Fibroblast of skin of scalp (primary cell): ENCODE data around the gene INAFM2. TPM values are rescaled to one million over a fixed set of nuclear protein-coding genes. Genes with fewer than 3 reads are reported as not detected.

Experiments
- DNase-seq: peaks from one replicate; pipeline ENCODE4 v3.0.0-alpha.2; 2013
- polyA plus RNA-seq, 2 experiments: library from polyadenylated mRNA; unstranded; fragments of 120-200 nt; gene quantifications; one replicate each; pipeline ENCODE4 v1.2.1, GENCODE V29; 2013; ENCODE audit not compliant: insufficient read length in 2 of 2

Gene INAFM2
- 30.5 TPM for polyA plus RNA-seq (2013, experiment 1 of 2; ENCODE audit: insufficient read length)
- 32.4 TPM for polyA plus RNA-seq (2013, experiment 2 of 2; ENCODE audit: insufficient read length)

DNA sequence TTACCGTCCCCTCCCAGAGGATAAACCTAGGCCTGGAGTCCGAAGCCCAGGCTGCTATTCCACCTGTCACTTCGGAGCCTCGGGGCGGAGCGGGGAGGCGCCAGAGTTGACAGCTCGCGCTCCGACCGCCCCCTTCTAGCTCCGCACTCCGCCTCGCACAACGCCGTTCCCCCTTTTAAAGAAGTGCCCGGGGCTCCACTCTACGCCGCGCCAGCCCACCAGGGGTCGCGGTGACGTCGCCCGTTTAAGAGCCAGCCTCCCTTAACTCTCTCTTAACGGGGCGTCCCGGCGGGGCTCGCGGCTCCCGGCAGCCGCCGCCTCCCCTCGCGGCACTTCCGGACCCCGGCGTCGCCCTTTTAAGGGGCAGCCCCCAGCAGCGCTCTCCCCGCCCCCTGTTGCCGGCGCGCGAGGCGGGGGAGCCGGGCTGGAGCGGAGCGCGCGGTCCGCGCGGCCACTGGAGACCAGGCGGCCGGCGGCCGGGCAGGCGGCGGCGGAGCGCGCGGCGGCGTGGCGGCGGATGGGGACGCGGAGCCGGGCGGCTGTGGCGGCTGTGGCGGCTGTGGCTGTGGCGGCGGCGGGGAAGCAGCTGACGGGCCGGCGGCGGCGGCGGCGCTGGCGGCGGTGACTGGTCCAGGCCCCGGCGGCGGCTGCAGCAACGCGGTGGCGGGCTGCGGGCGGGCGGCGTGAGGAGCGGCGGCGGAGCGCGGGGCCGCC lies at the start of gene INAFM2:
Gene INAFM2 (plus strand): TSS at position 454 of the 714 bp plus-strand sequence. CDS start 364 bp downstream, outside the sequence.
- DNase-seq: peak; percentile 97

GRCh38 chr15:40274350-40275274 lies 48.9 kb upstream of the INAFM2 start:
- DNase-seq: peak; percentile 79

GRCh38 chr15:40275523-40275922 lies 48.0 kb upstream of the INAFM2 start:
- DNase-seq: no peak

DNA sequence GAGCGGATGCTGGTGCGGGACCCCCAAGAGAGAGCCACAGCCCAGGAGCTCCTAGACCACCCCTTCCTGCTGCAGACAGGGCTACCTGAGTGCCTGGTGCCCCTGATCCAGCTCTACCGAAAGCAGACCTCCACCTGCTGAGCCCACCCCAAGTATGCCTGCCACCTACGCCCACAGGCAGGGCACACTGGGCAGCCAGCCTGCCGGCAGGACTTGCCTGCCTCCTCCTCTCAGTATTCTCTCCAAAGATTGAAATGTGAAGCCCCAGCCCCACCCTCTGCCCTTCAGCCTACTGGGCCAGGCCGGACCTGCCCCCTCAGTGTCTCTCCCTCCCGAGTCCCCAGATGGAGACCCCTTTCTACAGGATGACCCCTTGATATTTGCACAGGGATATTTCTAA lies 47.5 kb upstream of the INAFM2 start:
- DNase-seq: no peak

DNA sequence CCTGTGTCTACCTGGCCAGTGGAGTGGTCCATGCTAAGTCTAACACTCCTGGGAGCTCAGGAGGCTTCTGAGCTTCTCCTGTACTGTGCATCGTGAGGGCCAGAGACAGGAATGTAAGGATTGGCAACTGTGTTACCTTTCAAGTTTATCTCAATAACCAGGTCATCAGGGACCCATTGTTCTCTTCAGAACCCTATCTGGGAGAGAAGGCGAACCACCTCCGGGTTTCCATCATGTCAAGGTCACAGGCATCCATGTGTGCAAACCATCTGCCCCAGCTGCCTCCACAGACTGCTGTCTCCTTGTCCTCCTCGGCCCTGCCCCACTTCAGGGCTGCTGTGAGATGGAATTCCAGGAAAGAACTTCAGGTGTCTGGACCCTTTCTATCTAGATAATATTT lies 46.6 kb upstream of the INAFM2 start:
- no peak for DNase-seq

DNA sequence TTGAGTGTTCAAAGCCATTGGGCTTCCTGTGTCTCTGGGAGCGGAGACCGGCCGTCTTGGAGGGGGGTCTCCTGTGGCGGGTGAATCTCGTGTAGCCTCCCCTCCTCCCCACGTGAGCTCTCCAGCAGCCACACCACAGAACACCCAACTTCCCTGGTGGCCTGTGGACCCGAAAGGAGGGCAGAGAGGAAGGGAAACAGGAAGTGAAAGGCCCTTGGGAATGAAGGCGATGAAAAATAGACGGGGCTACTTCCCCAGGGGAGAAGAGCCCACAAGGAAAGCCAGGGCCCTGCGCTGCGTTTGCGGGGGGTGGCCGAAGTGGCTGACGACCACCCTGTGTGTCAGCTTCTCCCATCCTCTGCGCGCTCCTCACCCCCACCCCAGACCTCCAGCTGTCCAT lies 46.0 kb upstream of the INAFM2 start:
- DNase-seq: no peak

GRCh38 chr15:40278026-40278425 lies 45.5 kb upstream of the INAFM2 start:
- no peak for DNase-seq

DNA sequence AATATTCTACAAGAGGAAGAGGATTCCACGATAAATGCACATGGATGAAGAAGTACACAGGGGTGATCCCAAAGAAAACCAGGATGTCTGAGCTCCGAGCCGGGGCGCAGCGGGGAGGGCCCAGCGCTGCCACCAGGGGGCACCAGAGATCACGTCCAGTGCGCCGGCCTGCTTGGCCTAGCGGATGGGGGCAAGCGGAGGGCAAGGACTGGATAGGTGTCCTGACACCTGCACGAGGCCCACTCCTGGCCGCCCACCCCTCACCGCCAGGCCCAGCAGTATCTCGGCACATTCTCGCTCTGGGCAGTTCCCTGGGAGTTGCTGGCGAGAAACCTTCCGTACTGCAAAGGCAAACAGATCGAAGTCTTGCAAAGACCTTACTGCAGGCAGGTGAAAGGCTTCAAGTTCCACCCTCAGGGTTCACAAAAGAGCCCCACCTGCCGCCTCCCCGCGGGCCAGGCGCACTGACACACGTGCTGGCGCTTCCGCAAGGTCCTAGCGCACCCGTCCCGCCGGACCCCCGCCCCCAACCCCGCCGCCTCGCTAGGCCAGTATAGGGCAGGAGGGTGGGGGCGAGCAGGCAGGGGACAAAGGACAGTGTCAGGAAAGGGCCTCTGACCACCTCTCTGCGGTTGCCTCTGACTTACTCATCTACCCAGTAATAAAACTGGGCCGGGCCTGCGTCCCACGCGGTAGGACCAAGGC lies 43.9 kb upstream of the INAFM2 start:
- DNase-seq: peak; percentile 47

- DNase-seq: no peak
Measured at GRCh38 chr15:40280260-40281056, 43.0 kb upstream of the INAFM2 start.

GRCh38 chr15:40281057-40281800 lies 42.3 kb upstream of the INAFM2 start:
- DNase-seq: no peak

DNA sequence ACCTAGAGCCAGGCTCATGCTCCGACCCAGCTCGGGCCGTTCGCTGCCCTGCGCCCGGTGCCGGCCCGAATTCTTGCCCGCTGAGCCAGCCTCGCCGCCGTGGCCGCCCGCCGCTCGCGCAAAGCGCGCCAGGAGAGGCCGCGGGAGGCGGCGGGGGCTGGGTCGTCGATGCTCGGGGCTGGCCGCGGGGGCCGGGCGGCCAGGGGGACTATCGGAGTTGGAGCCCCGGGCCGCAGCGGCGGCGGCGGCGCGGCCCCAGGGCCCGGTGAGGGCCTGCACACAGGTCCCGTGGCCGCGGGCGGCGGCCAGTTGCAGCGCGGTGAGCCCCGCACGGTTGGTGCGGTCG lies 41.7 kb upstream of the INAFM2 start:
- no peak for DNase-seq

DNA sequence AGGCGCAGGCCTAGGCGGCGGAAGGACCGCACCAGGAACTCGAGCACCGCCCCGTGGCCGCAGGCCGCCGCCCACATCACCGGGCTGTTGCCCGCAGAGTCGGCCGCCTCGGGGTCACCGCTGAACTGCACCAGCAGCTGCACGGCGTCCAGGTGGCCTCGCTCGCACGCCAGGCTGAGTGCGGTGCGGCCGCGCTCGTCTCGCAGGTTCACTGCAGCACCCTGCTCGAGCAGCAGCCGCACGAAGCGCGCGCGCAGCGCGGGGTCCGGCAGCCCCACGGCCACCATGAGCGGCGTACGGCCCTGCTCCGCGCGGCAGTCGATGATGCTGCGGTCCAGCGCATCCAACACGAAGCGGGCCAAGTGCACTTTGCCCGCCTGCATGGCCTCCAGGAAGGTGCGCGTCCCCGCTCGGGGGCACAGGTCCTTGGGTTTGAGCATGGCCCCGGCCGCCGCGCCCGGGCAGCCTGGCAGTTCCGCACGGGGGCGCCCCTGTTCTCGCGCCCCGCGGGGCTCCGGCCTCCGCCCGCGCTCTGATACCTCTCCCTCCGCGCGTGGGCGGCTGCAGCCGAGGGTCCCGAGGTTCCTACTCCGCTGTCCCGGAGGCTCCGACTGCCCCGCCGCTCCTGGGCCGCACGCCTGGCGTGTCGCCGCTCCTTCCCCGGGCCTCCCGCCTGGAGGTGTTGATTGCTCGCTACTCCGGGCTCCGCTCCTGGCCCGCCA lies 41.2 kb upstream of the INAFM2 start:
- no peak for DNase-seq

DNA sequence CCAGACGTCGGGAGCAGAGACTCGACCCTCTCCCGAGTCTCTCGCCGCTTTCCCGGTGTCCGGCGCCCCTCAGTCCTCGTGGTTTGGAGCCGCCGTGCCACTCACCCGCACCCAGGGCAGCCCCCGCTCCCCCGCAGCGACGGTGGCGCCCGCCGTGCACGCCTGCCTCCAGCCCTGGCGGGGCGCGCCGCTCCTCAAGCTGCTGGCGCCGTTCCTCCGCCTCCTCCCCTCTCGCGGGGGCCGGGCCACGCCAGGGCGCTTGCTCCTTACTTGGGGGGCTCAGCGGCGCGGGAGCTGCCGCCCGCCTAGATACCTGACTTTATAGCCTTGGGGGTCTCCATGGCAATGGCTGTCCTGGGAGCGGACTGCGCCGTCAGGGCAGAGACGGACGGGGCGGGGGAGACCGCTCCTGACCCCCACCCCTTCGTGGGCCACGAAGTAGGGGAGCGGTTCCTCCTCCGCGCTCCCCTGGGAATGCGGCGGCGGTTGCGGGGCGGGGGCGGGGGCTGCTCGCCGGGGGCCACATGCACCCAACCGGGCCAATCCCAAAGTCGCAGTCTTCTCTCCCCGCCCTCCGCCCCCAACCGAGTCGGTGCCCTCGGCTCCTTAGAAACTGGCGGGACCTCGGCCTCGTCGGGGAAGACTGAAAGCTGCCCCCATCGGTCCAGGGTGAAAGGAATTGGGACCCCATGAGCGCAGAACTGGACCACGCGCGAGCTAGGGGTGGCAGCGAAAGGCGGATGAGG lies 40.5 kb upstream of the INAFM2 start, which contains the start of gene ANKRD63:
Gene ANKRD63 (minus strand): TSS at position 196 of the 746 bp plus-strand sequence. CDS start 478 bp downstream, outside the sequence.
- DNase-seq: no peak

DNA sequence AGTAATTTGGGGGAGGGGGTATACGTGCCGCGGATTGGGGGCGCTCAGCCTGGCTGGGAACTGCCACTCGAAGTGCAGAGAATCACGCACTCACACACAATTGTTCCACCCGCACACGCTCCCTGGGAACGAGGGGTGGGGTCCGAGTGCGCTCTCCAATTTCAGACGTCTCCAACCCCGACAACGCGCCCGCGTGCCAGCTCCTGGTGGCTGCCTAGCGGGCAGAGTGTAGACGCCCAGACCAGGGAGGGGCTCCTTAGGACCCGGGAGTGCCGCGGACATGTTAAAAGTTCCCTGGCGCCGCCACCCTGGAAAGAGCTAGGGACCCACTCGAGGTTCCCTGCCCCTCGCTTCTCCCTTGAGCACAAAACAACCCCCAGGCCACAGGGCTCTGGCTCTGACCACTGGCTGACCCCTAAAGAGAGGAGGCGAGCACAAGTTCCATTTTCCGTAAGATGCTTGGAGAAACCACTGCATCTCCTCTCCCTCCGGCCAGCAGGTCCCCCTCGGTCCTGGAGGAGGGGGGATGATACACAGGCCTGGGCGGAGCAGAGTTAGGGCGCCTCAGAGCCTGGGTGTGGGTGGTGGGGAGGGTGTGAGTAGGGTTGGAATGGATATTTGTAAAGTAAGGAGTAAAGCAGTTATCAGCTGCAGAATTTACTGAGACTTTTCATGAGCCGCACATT lies 39.7 kb upstream of the INAFM2 start:
- DNase-seq: no peak

DNA sequence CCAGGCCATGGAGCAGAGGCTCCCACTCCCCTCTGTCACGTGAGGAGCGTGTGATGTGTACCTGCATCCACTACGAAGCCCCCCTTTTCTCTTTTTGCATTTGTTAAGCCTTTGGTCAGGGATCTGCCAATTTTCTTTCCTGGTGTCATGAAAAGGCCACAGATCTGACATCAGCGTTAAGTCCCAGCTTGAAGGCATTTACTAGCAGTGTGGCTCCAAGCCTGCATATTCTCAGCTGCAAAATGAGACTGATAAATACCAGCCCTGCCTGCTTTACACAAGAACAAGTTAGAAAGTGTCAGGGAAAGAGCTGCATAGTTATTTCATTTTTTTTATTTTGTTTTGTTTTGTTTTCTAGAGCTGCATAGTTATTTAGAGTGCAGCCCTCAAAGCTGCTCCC lies 38.3 kb upstream of the INAFM2 start:
- DNase-seq: peak; percentile 38

- no peak for DNase-seq
Measured at GRCh38 chr15:40285554-40286011, 37.9 kb upstream of the INAFM2 start.

DNA sequence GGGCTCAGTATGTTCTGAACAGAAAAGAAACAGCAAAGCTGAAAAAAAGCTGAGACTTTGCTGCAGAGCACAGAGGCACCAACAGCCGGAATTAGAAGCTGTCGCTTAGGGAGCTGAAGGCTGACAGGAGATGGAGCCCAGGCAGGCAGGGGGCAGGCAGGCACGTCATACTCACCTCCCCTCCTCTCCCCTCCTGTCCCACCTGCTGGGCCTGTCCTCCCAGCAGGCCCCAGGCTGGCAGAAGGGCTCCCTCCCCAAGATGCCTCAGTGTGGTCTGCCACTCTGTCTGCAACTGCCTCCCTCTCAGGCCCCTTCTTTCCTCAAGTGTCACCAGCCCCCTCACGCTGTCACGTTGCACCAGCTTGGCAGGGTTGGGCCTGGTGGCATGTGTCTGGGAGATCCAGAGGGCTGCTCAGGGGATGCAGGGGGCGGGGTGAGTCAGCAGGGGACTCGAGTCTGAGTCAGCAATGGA lies 37.4 kb upstream of the INAFM2 start:
- DNase-seq: no peak

DNA sequence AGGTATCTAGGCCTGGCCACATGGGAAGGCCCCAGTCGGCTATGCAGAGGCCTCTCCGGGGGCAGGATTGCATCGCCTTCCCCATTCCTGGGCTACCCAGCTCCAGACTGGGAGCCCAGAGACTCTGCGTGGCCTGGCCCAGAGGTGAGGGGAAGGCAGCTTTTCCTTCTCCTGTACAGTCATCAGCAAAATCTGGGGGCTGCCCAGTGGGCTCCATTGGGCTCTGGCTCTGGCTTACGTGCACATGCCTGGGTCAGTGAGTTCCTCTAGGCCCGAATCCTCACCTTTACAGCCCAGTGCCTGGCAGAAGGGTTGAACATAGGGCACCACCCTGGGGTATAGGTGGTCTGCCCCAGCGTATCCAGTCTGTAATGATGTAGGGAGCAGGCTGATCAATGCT lies 36.7 kb upstream of the INAFM2 start:
- no peak for DNase-seq

DNA sequence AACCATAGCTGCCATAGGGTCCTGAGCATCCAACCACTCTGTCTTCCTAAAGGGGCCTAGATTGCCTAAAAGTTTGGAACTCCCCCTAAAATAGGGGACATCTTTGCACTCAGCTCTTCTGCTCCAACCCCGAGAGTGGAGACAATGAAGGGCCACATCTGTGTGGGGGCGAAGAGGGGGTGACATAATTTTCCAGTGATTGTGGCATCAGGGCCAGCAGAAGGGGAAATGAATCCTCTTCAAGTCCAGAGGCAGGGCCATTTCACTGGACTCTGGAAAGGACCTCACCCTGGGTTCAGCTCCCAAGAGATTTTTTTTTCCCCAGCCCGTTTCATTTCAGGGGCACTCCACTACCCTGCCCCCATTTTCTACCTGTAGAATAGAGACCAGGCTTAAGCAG lies 36.0 kb upstream of the INAFM2 start:
- no peak for DNase-seq
